Activated CD8-positive, alpha-beta T cell treated with anti-CD3 and anti-CD28 coated beads for 36 hours (primary cell): ENCODE results near the gene KIRREL2. TPM values are rescaled to one million over a fixed set of nuclear protein-coding genes. Genes with fewer than 3 reads are reported as not detected.
A peak's percentile ranks its signal among the peaks of the same experiment; 100 is the strongest.

Experiments
- ATAC-seq: fragments of 200-7000 bp; cut with Tn5 transposase; one replicate; pipeline ENCODE4 v1.10.0; 2021; ENCODE audit warnings: mild to moderate bottlenecking, moderate library complexity
- CTCF ChIA-PET: fragments of 350-600 bp; sonication (Branson Sonifier 250); formaldehyde crosslinking; loops from one replicate; lab custom pipeline; 2021; ENCODE audit warnings: antibody characterized with exemption; lab: Charles Lee
- POLR2A ChIA-PET: fragments of 350-600 bp; sonication (Branson Sonifier 250); formaldehyde crosslinking; loops from one replicate; lab custom pipeline; 2021; ENCODE audit warnings: antibody characterized with exemption; lab: Charles Lee
- DNase-seq: peaks from one replicate; pipeline ENCODE4 v3.0.0-alpha.2; 2020
- H3K27ac Mint-ChIP-seq: one replicate; pipeline ENCODE4 v1.8.0; 2021; ENCODE audit warnings: mild to moderate bottlenecking, mixed read lengths
- H3K27me3 Mint-ChIP-seq: one replicate; pipeline ENCODE4 v1.8.0; 2021; ENCODE audit warnings: mixed read lengths
- H3K36me3 Mint-ChIP-seq: one replicate; pipeline ENCODE4 v1.8.0; 2021; ENCODE audit warnings: low read depth, mixed read lengths
- H3K4me1 Mint-ChIP-seq: one replicate; pipeline ENCODE4 v1.8.0; 2021; ENCODE audit warnings: low read depth, mixed read lengths
- H3K4me3 Mint-ChIP-seq: one replicate; pipeline ENCODE4 v1.8.0; 2021; ENCODE audit warnings: mild to moderate bottlenecking, moderate library complexity, mixed read lengths
- H3K9me3 Mint-ChIP-seq: one replicate; pipeline ENCODE4 v1.8.0; 2021; ENCODE audit warnings: mixed read lengths
- intact Hi-C: fragments of 100-400 bp; cut with micrococcal nuclease; formaldehyde crosslinking; loops from one replicate; pipeline ENCODE4 v1.10.0; 2022
- total RNA-seq, 2 experiments: library from RNA; stranded (reverse); gene quantifications; one replicate each; pipeline ENCODE4 v1.2.3, GENCODE V29; 2021
- TF ChIP-seq, protein P1 (sequence below): fragments of 200-600 bp; IDR thresholded peaks from one replicate; pipeline ENCODE4 v1.8.0; 2022; ENCODE audit warnings: antibody characterized with exemption, mild to moderate bottlenecking

KIRREL2 gene
- total RNA-seq, 2 experiments from 2014 or later = 1.4 TPM

DNA sequence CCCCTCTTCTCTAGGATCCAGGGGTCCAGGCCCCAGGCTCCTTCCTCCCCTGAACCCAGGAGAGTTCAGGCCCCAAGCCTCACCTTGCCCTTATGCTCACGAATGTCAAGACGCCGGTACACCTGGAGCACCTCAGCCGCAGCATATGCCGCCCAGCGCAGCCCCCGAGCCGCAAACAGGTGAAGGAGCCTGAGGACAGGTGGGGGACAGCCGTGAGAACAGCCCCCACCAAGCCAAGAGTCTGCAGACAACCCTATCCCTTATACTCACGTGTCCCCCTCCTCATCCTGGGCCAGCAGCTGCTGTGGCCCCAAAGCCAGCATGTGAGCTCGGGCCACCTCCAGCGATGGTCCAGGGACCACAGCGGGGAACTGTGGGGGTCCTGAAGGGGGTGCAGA lies 39.9 kb downstream of the KIRREL2 start:
- CTCF ChIA-PET = no interaction called here
- DNase-seq (no peak), ATAC-seq (no peak)
- TF ChIP-seq, protein P1, sequence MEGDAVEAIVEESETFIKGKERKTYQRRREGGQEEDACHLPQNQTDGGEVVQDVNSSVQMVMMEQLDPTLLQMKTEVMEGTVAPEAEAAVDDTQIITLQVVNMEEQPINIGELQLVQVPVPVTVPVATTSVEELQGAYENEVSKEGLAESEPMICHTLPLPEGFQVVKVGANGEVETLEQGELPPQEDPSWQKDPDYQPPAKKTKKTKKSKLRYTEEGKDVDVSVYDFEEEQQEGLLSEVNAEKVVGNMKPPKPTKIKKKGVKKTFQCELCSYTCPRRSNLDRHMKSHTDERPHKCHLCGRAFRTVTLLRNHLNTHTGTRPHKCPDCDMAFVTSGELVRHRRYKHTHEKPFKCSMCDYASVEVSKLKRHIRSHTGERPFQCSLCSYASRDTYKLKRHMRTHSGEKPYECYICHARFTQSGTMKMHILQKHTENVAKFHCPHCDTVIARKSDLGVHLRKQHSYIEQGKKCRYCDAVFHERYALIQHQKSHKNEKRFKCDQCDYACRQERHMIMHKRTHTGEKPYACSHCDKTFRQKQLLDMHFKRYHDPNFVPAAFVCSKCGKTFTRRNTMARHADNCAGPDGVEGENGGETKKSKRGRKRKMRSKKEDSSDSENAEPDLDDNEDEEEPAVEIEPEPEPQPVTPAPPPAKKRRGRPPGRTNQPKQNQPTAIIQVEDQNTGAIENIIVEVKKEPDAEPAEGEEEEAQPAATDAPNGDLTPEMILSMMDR = no peak
- H3K4me1 Mint-ChIP-seq = peaks cover 29% of the 10 kb centered on the region
- H3K27me3 Mint-ChIP-seq = no peaks in the 10 kb centered on the region
- no peaks in the 10 kb centered on the region for H3K9me3 Mint-ChIP-seq
- peak overlapping the region; percentile 86 for H3K4me3 Mint-ChIP-seq
- peaks cover 67% of the 10 kb centered on the region for H3K36me3 Mint-ChIP-seq
- H3K27ac Mint-ChIP-seq = peak overlapping the region; percentile 25
- intact Hi-C loops = no loop called here
- POLR2A ChIA-PET = interaction anchor here (0.7 to 3.1 kb wide), 2 partner anchors 12 to 63 kb away, joined by 3 to 24 read pairs; no protein-coding TSS in a partner anchor

GRCh38 chr19:35897706-35898451 lies 41.2 kb downstream of the KIRREL2 start:
- no peaks in the 10 kb centered on the region for H3K9me3 Mint-ChIP-seq
- H3K27me3 Mint-ChIP-seq = no peaks in the 10 kb centered on the region
- H3K27ac Mint-ChIP-seq = peak overlapping the region; percentile 95
- ATAC-seq (no peak), DNase-seq (no peak)
- H3K4me1 Mint-ChIP-seq = peaks cover 35% of the 10 kb centered on the region
- H3K36me3 Mint-ChIP-seq = peaks cover 60% of the 10 kb centered on the region
- CTCF ChIA-PET = interaction anchor here (1.2 kb wide), 1 partner anchor 11 kb away, joined by 3 read pairs; no protein-coding TSS in a partner anchor
- H3K4me3 Mint-ChIP-seq = peak overlapping the region; percentile 86
- intact Hi-C loops = no loop called here
- TF ChIP-seq, protein P1 = no peak
- POLR2A ChIA-PET = interaction anchor here (0.5 to 3.1 kb wide), 3 partner anchors 13 to 674 kb away, joined by 3 to 24 read pairs (median 3); no protein-coding TSS in a partner anchor

GRCh38 chr19:35898499-35898809 lies 41.7 kb downstream of the KIRREL2 start:
- Mint-ChIP-seq H3K36me3 (peaks cover 60% of the 10 kb centered on the region), H3K4me3 (peak overlapping the region; percentile 86), H3K4me1 (peaks cover 38% of the 10 kb centered on the region), H3K27ac (peak overlapping the region; percentile 95), H3K9me3 (no peaks in the 10 kb centered on the region), H3K27me3 (no peaks in the 10 kb centered on the region)
- ChIA-PET POLR2A (interaction anchor here (3.1 kb wide), 1 partner anchor 14 kb away, joined by 24 read pairs; no protein-coding TSS in a partner anchor), CTCF (interaction anchor here (1.2 kb wide), 1 partner anchor 12 kb away, joined by 3 read pairs; no protein-coding TSS in a partner anchor)
- DNase-seq = no peak
- intact Hi-C loops = no loop called here
- no peak for ATAC-seq
- TF ChIP-seq, protein P1 = no peak

- Mint-ChIP-seq H3K27ac (peak overlapping the region; percentile 95), H3K9me3 (no peaks in the 10 kb centered on the region), H3K4me3 (peak overlapping the region; percentile 86), H3K36me3 (peaks cover 51% of the 10 kb centered on the region), H3K27me3 (no peaks in the 10 kb centered on the region), H3K4me1 (peaks cover 49% of the 10 kb centered on the region)
- TF ChIP-seq, protein P1 = no peak
- peak; percentile 57 for ATAC-seq
- POLR2A ChIA-PET = interaction anchor here (0.6 to 1.9 kb wide), 2 partner anchors 13 to 31 kb away, joined by 3 to 4 read pairs; no protein-coding TSS in a partner anchor
- DNase-seq = peak; percentile 93
- intact Hi-C loops = loop anchor here (2.0 kb wide), 1 partner anchor 31 kb away; no protein-coding TSS in a partner anchor
- CTCF ChIA-PET = no interaction called here
Observed at GRCh38 chr19:35899547-35900214, 43.0 kb downstream of the KIRREL2 start.
